Left renal cortex interstitium (tissue), 4 donors: Measurements from ENCODE around the gene ZNF700. TPM values are rescaled to one million over a fixed set of nuclear protein-coding genes. Genes with fewer than 3 reads are reported as not detected.
"Not testable (repeated sequence)": the region's sequence is repeated elsewhere in the genome, so short reads cannot be mapped to it uniquely, and the experiment has no call there.

Source experiments
- DNase-seq, 4 donors: peaks; one replicate each; pipeline ENCODE4 v3.0.0-alpha.2; 2013; ENCODE audit warnings: low read depth in 4 of 4, low spot score in 2 of 4, missing footprints in 1 of 4
- polyA plus RNA-seq, 4 donors: library from polyadenylated mRNA; unstranded; fragments of 120-200 nt; gene quantifications; one replicate each; pipeline ENCODE4 v1.2.1, GENCODE V29; 2013; ENCODE audit not compliant: insufficient read length in 4 of 4

ZNF700 gene
- polyA plus RNA-seq, 4 donors = 12.5 to 29.1 (median 17.5) TPM

DNA sequence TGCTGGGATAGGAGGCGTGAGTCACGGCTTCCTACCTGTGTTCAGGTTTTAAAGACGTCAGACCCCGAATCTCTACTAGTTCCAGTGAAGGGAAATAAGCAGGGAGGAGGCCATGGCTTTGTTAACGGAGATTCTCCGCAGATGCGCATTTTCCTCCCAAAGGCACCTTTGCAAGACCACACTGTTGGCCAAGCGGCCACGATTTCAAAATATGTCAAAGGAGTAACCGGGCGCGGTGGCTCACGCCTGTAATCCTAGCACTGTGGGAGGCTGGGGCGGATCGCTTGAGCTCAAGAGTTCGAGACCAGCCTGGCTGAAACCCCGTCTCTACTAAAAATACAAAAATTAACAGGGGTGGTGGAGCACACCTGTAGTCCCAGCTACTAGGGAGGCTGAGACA, 61.8 kb downstream of the ZNF700 start:
- no peak for DNase-seq

DNA sequence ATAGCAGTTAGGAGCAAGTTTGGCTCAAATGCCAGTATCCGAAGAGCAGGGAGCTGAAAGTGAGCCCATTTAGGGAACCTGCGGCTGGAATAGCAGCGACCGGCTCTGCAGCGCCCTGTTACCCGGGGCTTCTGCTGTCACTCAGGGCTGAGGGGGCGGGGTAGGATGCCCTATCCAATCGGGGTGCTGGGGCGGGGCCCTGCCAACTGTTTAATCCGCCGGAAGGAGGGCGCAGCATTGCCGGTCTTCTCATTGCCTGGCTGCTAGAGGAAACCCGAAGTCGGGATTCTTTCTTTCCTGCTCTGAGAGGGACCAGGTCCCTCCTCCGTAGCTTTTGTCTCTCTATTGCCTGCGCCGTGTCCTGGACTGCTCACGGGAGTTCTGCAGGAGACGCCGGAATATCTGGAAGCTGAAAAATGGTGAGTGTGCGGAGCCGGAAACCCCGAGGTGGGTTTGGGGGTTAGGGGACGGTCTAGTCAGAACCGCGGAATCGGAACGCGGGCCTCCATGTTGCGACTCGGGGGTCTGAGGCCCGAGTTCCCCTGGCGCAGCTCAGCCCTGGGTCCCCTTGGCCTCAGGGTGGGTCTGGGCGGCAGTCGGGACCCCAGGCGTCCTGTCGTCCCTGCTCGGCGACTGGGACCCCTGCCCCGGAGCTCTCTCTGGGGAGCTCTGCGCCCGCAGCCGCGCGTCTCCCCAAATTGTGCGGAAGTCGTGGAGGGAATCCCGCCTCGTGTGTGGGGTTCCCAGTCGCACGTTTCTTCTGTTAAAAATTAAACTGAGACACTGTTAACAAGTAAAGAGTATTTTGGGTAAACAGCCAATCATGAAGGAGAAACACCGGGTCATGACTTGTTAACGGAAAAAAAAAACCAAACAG, 62.7 kb downstream of the ZNF700 start:
- DNase-seq = peak in 3 of 4 donors; percentile 72 to 92 (median 81)

DNA sequence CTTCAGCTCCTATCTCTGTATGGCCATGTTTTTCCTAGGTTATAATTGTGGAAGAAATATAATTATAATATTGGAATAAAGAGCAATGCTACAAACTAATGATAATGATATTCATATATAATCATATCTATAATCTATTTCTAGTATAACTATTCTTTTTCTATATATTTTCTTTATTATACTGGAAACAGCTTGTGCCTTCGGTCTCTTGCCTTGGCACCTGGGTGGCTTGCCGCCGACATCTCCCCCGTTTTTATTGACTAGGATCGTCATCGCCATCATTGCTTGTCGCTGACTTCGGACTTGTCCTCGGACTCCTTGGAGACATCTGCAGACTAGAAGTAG, 64.2 kb downstream of the ZNF700 start:
- DNase-seq = no peak

DNA sequence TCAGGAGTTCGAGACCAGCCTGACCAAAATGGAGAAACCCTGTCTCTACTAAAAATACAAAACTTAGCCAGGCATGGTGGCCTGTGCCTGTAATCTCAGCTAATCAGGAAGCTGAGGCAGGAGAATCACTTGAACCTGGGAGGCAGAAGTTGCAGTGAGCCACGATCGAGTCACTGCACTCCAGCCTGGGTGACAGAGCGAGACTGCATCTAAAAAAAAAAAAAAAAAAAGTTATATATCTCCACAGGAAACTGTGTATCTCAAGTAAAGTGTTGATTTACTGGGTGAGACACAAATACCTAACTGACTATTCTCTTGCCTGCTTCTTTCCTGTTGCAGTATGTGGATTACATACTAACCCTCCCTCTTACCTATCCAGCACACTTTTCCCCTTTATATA, 67.0 kb downstream of the ZNF700 start:
- not testable (repeated sequence) for DNase-seq

DNA sequence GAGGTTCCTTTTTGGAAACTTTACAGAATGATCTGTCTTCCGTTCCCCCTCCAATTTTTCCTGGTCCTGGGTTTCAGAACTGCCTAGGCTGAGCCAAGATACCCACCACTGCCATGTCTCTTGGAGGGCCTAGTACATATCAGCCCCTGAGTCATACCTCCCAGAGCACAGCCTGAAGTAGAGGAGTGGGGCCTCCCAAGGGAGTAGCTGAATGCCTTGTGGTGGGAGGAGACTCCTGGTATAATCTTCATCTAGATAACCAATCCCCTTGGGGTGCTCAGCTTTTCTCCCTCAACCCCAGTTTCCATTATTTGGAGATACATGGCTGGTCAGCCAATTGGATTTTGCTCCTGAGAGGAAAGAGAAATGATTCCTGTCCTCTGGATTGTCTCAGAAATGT, 70.3 kb downstream of the ZNF700 start:
- DNase-seq = no peak

Other genes starting within 250 kb of the ZNF700 start
- gene ZNF823, start 186.2 kb upstream of the ZNF700 start, polyA plus RNA-seq = 10 to 100 TPM in 3 of 4 donors, 1 to 10 TPM in 1; 9.1 to 13.9 (median 10.4) TPM
- 10 to 100 TPM; 12.9 to 19.7 (median 15.1) TPM for gene ZNF441, start 158.1 kb upstream of the ZNF700 start, polyA plus RNA-seq
- gene ZNF491, start 126.6 kb upstream of the ZNF700 start, polyA plus RNA-seq = 1 to 10 TPM; 3.4 to 5.7 (median 4.4) TPM
- 10 to 100 TPM; 11.8 to 26.0 (median 16.2) TPM for gene ZNF440, start 110.8 kb upstream of the ZNF700 start, polyA plus RNA-seq
- gene ZNF439, start 76.4 kb upstream of the ZNF700 start, polyA plus RNA-seq = 10 to 100 TPM; 17.0 to 30.8 (median 21.4) TPM
- gene ZNF69, start 37.3 kb upstream of the ZNF700 start, polyA plus RNA-seq = 10 to 100 TPM; 14.1 to 32.2 (median 20.0) TPM
- gene ZNF763, start 39.9 kb downstream of the ZNF700 start, polyA plus RNA-seq = 10 to 100 TPM in 1 of 4 donors, 1 to 10 TPM in 3; 7.4 to 12.5 (median 8.3) TPM
- gene ZNF433, start 110.6 kb downstream of the ZNF700 start, polyA plus RNA-seq = 10 to 100 TPM; 13.8 to 25.6 (median 16.6) TPM
- gene ZNF878, start 127.9 kb downstream of the ZNF700 start, polyA plus RNA-seq = 1 to 10 TPM; 1.3 to 2.4 (median 2.0) TPM
- gene ZNF844, start 139.6 kb downstream of the ZNF700 start, polyA plus RNA-seq = 10 to 100 TPM; 23.3 to 35.3 (median 30.1) TPM
- gene ZNF20, start 215.2 kb downstream of the ZNF700 start, polyA plus RNA-seq = 1 to 10 TPM; 3.3 to 9.9 (median 8.5) TPM
- 10 to 100 TPM; 10.4 to 27.3 (median 16.0) TPM for gene ZNF625, start 231.6 kb downstream of the ZNF700 start, polyA plus RNA-seq
- 10 to 100 TPM; 15.8 to 18.8 (median 18.0) TPM for gene ZNF136, start 238.0 kb downstream of the ZNF700 start, polyA plus RNA-seq